UCSD-AML1 (cell line): ENCODE measurements around the gene TRIM25.

ENCODE experiments used
- DNase-seq: peaks from one replicate; lab custom pipeline; 2025; ENCODE audit not compliant: unreplicated experiment; lab: John Stamatoyannopoulos, UW

Gene TRIM25

GRCh38 chr17:56928586-56928985 lies 14.7 kb upstream of the TRIM25 start:
- no peak for DNase-seq

- no peak for DNase-seq
These were observed 12.9 kb upstream of the TRIM25 start for GRCh38 chr17:56926704-56927103.

- DNase-seq = no peak
These were observed 12.4 kb upstream of the TRIM25 start for GRCh38 chr17:56926270-56926669.

GRCh38 chr17:56925088-56925487 lies 11.2 kb upstream of the TRIM25 start:
- DNase-seq = no peak

- no peak for DNase-seq
These were observed 5.9 kb upstream of the TRIM25 start for GRCh38 chr17:56919717-56920116.

GRCh38 chr17:56918916-56919315 lies 5.1 kb upstream of the TRIM25 start:
- no peak for DNase-seq

- no peak for DNase-seq
These were observed 3.9 kb upstream of the TRIM25 start for GRCh38 chr17:56917559-56918296.

GRCh38 chr17:56914581-56915273 lies 878 bp upstream of the TRIM25 start:
- DNase-seq = no peak

- DNase-seq = no peak
These were observed 439 bp downstream of the TRIM25 start for GRCh38 chr17:56913353-56913866.

GRCh38 chr17:56913000-56913311 lies 893 bp downstream of the TRIM25 start:
- no peak for DNase-seq

GRCh38 chr17:56912105-56912999 lies 1.5 kb downstream of the TRIM25 start:
- no peak for DNase-seq

- DNase-seq = no peak
These were observed 3.2 kb downstream of the TRIM25 start for GRCh38 chr17:56910509-56911235.

- no peak for DNase-seq
These were observed 3.9 kb downstream of the TRIM25 start for GRCh38 chr17:56909742-56910508.

- peak; percentile 70 for DNase-seq
These were observed 5.8 kb downstream of the TRIM25 start for GRCh38 chr17:56908001-56908542.

GRCh38 chr17:56903560-56903959 lies 10.3 kb downstream of the TRIM25 start:
- DNase-seq = no peak

- DNase-seq = no peak
These were observed 11.5 kb downstream of the TRIM25 start for GRCh38 chr17:56902348-56902747.

- no peak for DNase-seq
These were observed 14.4 kb downstream of the TRIM25 start for GRCh38 chr17:56899403-56899802.

GRCh38 chr17:56898874-56899273 lies 15.0 kb downstream of the TRIM25 start:
- no peak for DNase-seq

GRCh38 chr17:56897646-56898424 lies 16.0 kb downstream of the TRIM25 start:
- DNase-seq = no peak
